GM20431 (cell line): ENCODE measurements around the gene RPS27A.
"Not testable (repeated sequence)": the region's sequence is repeated elsewhere in the genome, so short reads cannot be mapped to it uniquely, and the experiment has no call there.

Experiments
- in situ Hi-C: fragments of 300-500 bp; cut with MseI, MboI; formaldehyde crosslinking; loops from one replicate; pipeline ENCODE4 v1.15.0; 2020; ENCODE audit warnings: low sequenced_read_pairs; ENCODE audit not compliant: unreplicated experiment

Gene RPS27A

GRCh38 chr2:55232084-55232862 lies at the start of gene RPS27A, which contains the start of gene CLHC1:
TSS of gene RPS27A (plus strand) at chr2:55232688. CDS start at chr2:55232825, 137 bp downstream.
TSS of gene CLHC1 (minus strand) at chr2:55232293. CDS start at chr2:55222411, 9,882 bp downstream.
- in situ Hi-C loops: no loop called here

- in situ Hi-C loops: not testable (repeated sequence)
Observed at GRCh38 chr2:55186837-55187236, 45.7 kb upstream of the RPS27A start.

GRCh38 chr2:55191888-55192287 lies 40.6 kb upstream of the RPS27A start:
- in situ Hi-C loops: not testable (repeated sequence)

- in situ Hi-C loops: no loop called here
Observed at GRCh38 chr2:55196526-55196925, 36.0 kb upstream of the RPS27A start.

- in situ Hi-C loops: no loop called here
Observed at GRCh38 chr2:55200416-55200815, 32.1 kb upstream of the RPS27A start.

GRCh38 chr2:55204536-55204935 lies 28.0 kb upstream of the RPS27A start:
- in situ Hi-C loops: no loop called here

- in situ Hi-C loops: no loop called here
Observed at GRCh38 chr2:55204950-55205349, 27.5 kb upstream of the RPS27A start.

- in situ Hi-C loops: no loop called here
Observed at GRCh38 chr2:55213822-55214221, 18.7 kb upstream of the RPS27A start.

GRCh38 chr2:55223958-55224760 lies 8.3 kb upstream of the RPS27A start:
- in situ Hi-C loops: no loop called here

GRCh38 chr2:55224761-55225261 lies 7.7 kb upstream of the RPS27A start:
- in situ Hi-C loops: no loop called here

- in situ Hi-C loops: no loop called here
Observed at GRCh38 chr2:55225481-55226020, 6.9 kb upstream of the RPS27A start.

- in situ Hi-C loops: not testable (repeated sequence)
Observed at GRCh38 chr2:55227437-55228225, 4.9 kb upstream of the RPS27A start.

GRCh38 chr2:55228226-55228563 lies 4.3 kb upstream of the RPS27A start:
- in situ Hi-C loops: no loop called here

- in situ Hi-C loops: no loop called here
Observed at GRCh38 chr2:55229221-55229620, 3.3 kb upstream of the RPS27A start.

- in situ Hi-C loops: no loop called here
Observed at GRCh38 chr2:55230551-55230950, 1.9 kb upstream of the RPS27A start.

- in situ Hi-C loops: no loop called here
Observed at GRCh38 chr2:55231546-55232083, 873 bp upstream of the RPS27A start.

GRCh38 chr2:55232863-55233657 lies 572 bp downstream of the RPS27A start:
- in situ Hi-C loops: no loop called here

GRCh38 chr2:55233658-55233940 lies 1.1 kb downstream of the RPS27A start:
- in situ Hi-C loops: no loop called here
